H9 (cell line): ENCODE results near the gene MICALL1. TPM values are rescaled to one million over a fixed set of nuclear protein-coding genes. Genes with fewer than 3 reads are reported as not detected.

Experiments
- DNase-seq: peaks from one replicate; pipeline ENCODE4 v3.0.0-alpha.2; 2017
- H2AFZ ChIP-seq: one replicate; pipeline ENCODE4 v1.6.1; 2013; ENCODE audit warnings: mild to moderate bottlenecking, low read length, control low read depth, moderate library complexity
- H2AK5ac ChIP-seq: 2 replicates; pipeline ENCODE4 v1.6.1; 2013; ENCODE audit warnings: low read length, control low read depth, mixed read lengths; ENCODE audit not compliant: insufficient read length
- H2BK120ac ChIP-seq: one replicate; pipeline ENCODE4 v1.6.1; 2013; ENCODE audit warnings: low read depth, mild to moderate bottlenecking, low read length, control low read depth, inconsistent platforms; ENCODE audit not compliant: poor library complexity, severe bottlenecking
- H2BK12ac ChIP-seq: 2 replicates; pipeline ENCODE4 v1.6.1; 2013; ENCODE audit warnings: low read length, control low read depth, mixed read lengths, low read depth; ENCODE audit not compliant: insufficient read length
- H2BK15ac ChIP-seq: 2 replicates; pipeline ENCODE4 v1.6.1; 2013; ENCODE audit warnings: low read depth, low read length, control low read depth
- H2BK20ac ChIP-seq: one replicate; pipeline ENCODE4 v1.6.1; 2013; ENCODE audit warnings: low read depth, mild to moderate bottlenecking, low read length, control low read depth, inconsistent platforms; ENCODE audit not compliant: poor library complexity, severe bottlenecking
- H2BK5ac ChIP-seq: 2 replicates; pipeline ENCODE4 v1.6.1; 2013; ENCODE audit warnings: low read length, control low read depth, mixed read lengths; ENCODE audit not compliant: insufficient read length
- H3K14ac ChIP-seq: 2 replicates; pipeline ENCODE4 v1.6.1; 2013; ENCODE audit warnings: low read length, control low read depth; ENCODE audit not compliant: insufficient read depth
- H3K18ac ChIP-seq: 2 replicates; pipeline ENCODE4 v1.6.1; 2013; ENCODE audit warnings: low read depth, mild to moderate bottlenecking, mixed read lengths, low read length, control low read depth; ENCODE audit not compliant: insufficient read length
- H3K23ac ChIP-seq: 2 replicates; pipeline ENCODE4 v1.6.1; 2013; ENCODE audit warnings: low read length, control low read depth, mixed read lengths, low read depth; ENCODE audit not compliant: insufficient read length
- H3K23me2 ChIP-seq: 2 replicates; pipeline ENCODE4 v1.6.1; 2013; ENCODE audit warnings: low read depth, mild to moderate bottlenecking, mixed read lengths, low read length, control low read depth; ENCODE audit not compliant: insufficient read length, poor library complexity, severe bottlenecking
- H3K27ac ChIP-seq: 2 replicates; pipeline ENCODE4 v1.5.1; 2013; ENCODE audit warnings: low read length, control low read depth, mixed read lengths, low read depth; ENCODE audit not compliant: insufficient read length
- H3K27me3 ChIP-seq: 2 replicates; pipeline ENCODE4 v1.6.1; 2013; ENCODE audit warnings: low read length, control low read depth, inconsistent platforms; ENCODE audit not compliant: insufficient read depth
- H3K4ac ChIP-seq: 2 replicates; pipeline ENCODE4 v1.6.1; 2013; ENCODE audit warnings: low read depth, mild to moderate bottlenecking, control low read depth, inconsistent platforms, low read length, moderate library complexity
- H3K4me1 ChIP-seq: 2 replicates; pipeline ENCODE4 v1.6.1; 2013; ENCODE audit warnings: low read length, control low read depth, inconsistent platforms; ENCODE audit not compliant: insufficient read depth
- H3K4me2 ChIP-seq: 2 replicates; pipeline ENCODE4 v1.6.1; 2013; ENCODE audit warnings: low read length, control low read depth, mixed read lengths; ENCODE audit not compliant: insufficient read length, insufficient read depth
- H3K56ac ChIP-seq: 2 replicates; pipeline ENCODE4 v1.6.1; 2013; ENCODE audit warnings: low read depth, mild to moderate bottlenecking, mixed read lengths, low read length, control low read depth; ENCODE audit not compliant: insufficient read length
- H3K79me1 ChIP-seq: 2 replicates; pipeline ENCODE4 v1.6.1; 2013; ENCODE audit warnings: low read depth, mild to moderate bottlenecking, moderate library complexity, low read length, control low read depth, inconsistent platforms; ENCODE audit not compliant: insufficient read depth, poor library complexity, severe bottlenecking
- H3K79me2 ChIP-seq: 2 replicates; pipeline ENCODE4 v1.6.1; 2013; ENCODE audit warnings: low read length, control low read depth, inconsistent platforms; ENCODE audit not compliant: insufficient read depth
- H3K9ac ChIP-seq: 2 replicates; pipeline ENCODE4 v1.6.1; 2013; ENCODE audit warnings: low read length, control low read depth, mixed read lengths; ENCODE audit not compliant: insufficient read length; ENCODE audit errors: extremely low read depth
- H3K9me3 ChIP-seq: one replicate; pipeline ENCODE4 v1.6.1; 2013; ENCODE audit warnings: low read depth, low read length, inconsistent platforms; ENCODE audit not compliant: control insufficient read depth
- H3T11ph ChIP-seq: one replicate; pipeline ENCODE4 v1.6.1; 2013; ENCODE audit warnings: mild to moderate bottlenecking, low read length, control low read depth, inconsistent platforms
- H4K20me1 ChIP-seq: one replicate; pipeline ENCODE4 v1.6.1; 2013; ENCODE audit not compliant: control insufficient read depth, insufficient read length, insufficient read depth
- H4K5ac ChIP-seq: 2 replicates; pipeline ENCODE4 v1.6.1; 2013; ENCODE audit warnings: low read depth, mild to moderate bottlenecking, mixed read lengths, low read length, control low read depth; ENCODE audit not compliant: insufficient read length
- H4K8ac ChIP-seq: replicated peaks from 2 replicates; pipeline ENCODE4 v1.6.1; 2013; ENCODE audit warnings: low read length, control low read depth, mixed read lengths, low read depth; ENCODE audit not compliant: insufficient read length
- H4K91ac ChIP-seq: 2 replicates; pipeline ENCODE4 v1.6.1; 2013; ENCODE audit warnings: low read depth, mild to moderate bottlenecking, moderate library complexity, mixed read lengths, low read length, control low read depth; ENCODE audit not compliant: insufficient read length
- H3K27ac Mint-ChIP-seq, 3 experiments: 2 replicates in 2 of 3; 3 replicates in 1 of 3; pipeline ENCODE4 v1.8.0; 2020 to 2021; ENCODE audit warnings: mixed read lengths in 3 of 3, mild to moderate bottlenecking in 1 of 3, moderate library complexity in 1 of 3
- H3K27me3 Mint-ChIP-seq: 2 replicates; pipeline ENCODE4 v1.8.0; 2021; ENCODE audit warnings: low read depth, mild to moderate bottlenecking, moderate library complexity, mixed read lengths
- H3K36me3 Mint-ChIP-seq, 3 experiments: 2 replicates in 2 of 3; 3 replicates in 1 of 3; pipeline ENCODE4 v1.8.0; 2020 to 2021; ENCODE audit warnings: low read depth in 3 of 3, mixed read lengths in 3 of 3; ENCODE audit not compliant: insufficient read depth in 1 of 3
- H3K4me1 Mint-ChIP-seq, 2 experiments: 2 replicates each; pipeline ENCODE4 v1.8.0; 2020; ENCODE audit warnings: mixed read lengths in 2 of 2
- H3K4me3 Mint-ChIP-seq, 2 experiments: 2 replicates in 1 of 2; 3 replicates in 1 of 2; pipeline ENCODE4 v1.8.0; 2020 to 2021; ENCODE audit warnings: mild to moderate bottlenecking in 2 of 2, mixed read lengths in 2 of 2, moderate library complexity in 1 of 2
- H3K9me3 Mint-ChIP-seq, 2 experiments: 2 replicates in 1 of 2; 3 replicates in 1 of 2; pipeline ENCODE4 v1.8.0; 2020; ENCODE audit warnings: mild to moderate bottlenecking in 2 of 2, mixed read lengths in 2 of 2, moderate library complexity in 1 of 2
- CTCF ChIP-seq: fragments of 200-600 bp; sonication (generic); conservative IDR thresholded peaks from 3 replicates; pipeline ENCODE4 v1.8.0; 2021; ENCODE audit warnings: antibody characterized with exemption, mild to moderate bottlenecking
- WGBS: extraction: QIAGEN DNeasy Blood & Tissue Kit; methylation state at CpG from one replicate; pipeline ENCODE4 v1.1.7; 2013; ENCODE audit warnings: missing lambda C conversion rate, low lambda C conversion rate, mixed read lengths; ENCODE audit not compliant: insufficient read length; ENCODE audit errors: extremely low coverage; 5-methylcytosine and 5-hydroxymethylcytosine counted together
- total RNA-seq: library from RNA; stranded (reverse); gene quantifications from 2 replicates; pipeline ENCODE4 v1.2.1, GENCODE V29; 2021

The MICALL1 gene
- total RNA-seq, 1 experiment from 2014 or later: 33.3 TPM

- no peak overlapping the region for H4K5ac ChIP-seq
- Mint-ChIP-seq H3K27me3 (no peaks in the 10 kb centered on the region; the same call in 1 of the 2 replicates), H3K27ac (no peak overlapping the region), H3K4me1 (no peaks in the 10 kb centered on the region), H3K9me3 (no peaks in the 10 kb centered on the region), H3K4me3 (no peak overlapping the region), H3K36me3 (peaks cover 3 to 50% (median 25%) of the 10 kb centered on the region in 3 experiments; a peak in 6 of 7 replicates)
- H3K4me2 ChIP-seq: no peak overlapping the region
- no peak overlapping the region for H3K9ac ChIP-seq
- no peak overlapping the region for H2AK5ac ChIP-seq
- H3K27me3 ChIP-seq: no peaks in the 10 kb centered on the region
- no peak overlapping the region for H3K4ac ChIP-seq
- H3K23ac ChIP-seq: no peak overlapping the region
- H2BK5ac ChIP-seq: no peak overlapping the region
- no peak overlapping the region for H3K18ac ChIP-seq
- no peaks in the 10 kb centered on the region for H3K9me3 ChIP-seq
- H3K79me1 ChIP-seq: no peaks in the 10 kb centered on the region
- no peak overlapping the region for H2BK120ac ChIP-seq
- H3K23me2 ChIP-seq: no peaks in the 10 kb centered on the region
- DNase-seq: no peak
- H2AFZ ChIP-seq: no peak overlapping the region
- no peak overlapping the region for H3K27ac ChIP-seq
- H2BK20ac ChIP-seq: no peak overlapping the region
- no peak overlapping the region for H4K91ac ChIP-seq
- no CpG with 5 or more reads among the region's 4 CpGs for WGBS
- H4K8ac ChIP-seq: no peak overlapping the region
- no peaks in the 10 kb centered on the region for H3K79me2 ChIP-seq
- no peak overlapping the region for H2BK12ac ChIP-seq
- H4K20me1 ChIP-seq: no peaks in the 10 kb centered on the region
- TF ChIP-seq CTCF: no peak
- no peaks in the 10 kb centered on the region for H3K4me1 ChIP-seq
- no peak overlapping the region for H3K56ac ChIP-seq
- no peak overlapping the region for H3T11ph ChIP-seq
- H3K14ac ChIP-seq: no peak overlapping the region
- no peak overlapping the region for H2BK15ac ChIP-seq
Observed at GRCh38 chr22:37917874-37918548, 11.9 kb downstream of the MICALL1 start.
